ENCODE data around the gene LRRC46. TPM values are rescaled to one million over a fixed set of nuclear protein-coding genes. Genes with fewer than 3 reads are reported as not detected.

Gene LRRC46
- polyA plus RNA-seq, 3 donors = 0.12 to 0.65 (median 0.22) TPM

DNA sequence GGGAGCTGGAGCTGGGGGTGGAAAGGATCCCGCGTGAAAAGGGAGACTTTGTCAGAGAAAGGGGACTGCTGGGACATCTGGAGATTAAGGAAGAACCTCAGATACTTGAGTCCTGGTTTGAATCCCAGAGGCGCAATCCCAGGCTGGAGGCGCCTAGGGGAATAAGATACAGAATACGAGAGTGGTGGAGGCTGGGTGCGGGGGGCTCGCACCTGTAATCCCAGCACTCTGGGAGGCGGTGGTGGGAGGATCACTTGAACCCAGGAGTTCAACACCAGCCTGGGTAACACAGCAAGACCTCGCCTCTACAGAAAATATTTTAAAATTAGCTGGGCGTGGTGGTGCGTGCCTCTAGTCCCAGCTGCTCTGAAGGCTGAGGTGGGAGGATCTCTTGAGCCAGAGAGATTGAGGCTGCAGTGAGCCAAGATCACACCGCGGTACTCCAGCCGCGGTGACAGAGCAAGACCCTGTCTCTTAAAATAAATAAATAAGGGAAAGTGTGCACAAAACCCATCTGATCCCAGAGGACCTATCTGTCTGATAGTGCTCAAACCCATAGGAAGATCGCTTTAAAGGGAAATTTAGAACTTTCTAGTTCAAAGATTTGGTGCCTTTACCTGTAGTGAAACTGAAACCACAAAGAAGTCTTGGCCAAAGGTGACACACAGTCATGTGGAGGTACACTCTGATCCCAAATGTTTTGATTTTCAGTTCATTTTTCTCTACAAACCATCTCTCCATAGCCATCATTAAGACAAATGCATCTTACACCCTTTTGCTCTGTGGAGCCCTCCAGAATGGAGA, 10.2 kb downstream of the LRRC46 start:
- Mint-ChIP-seq H3K4me3 (peak overlapping the region; percentile 97 to 98), H3K36me3 (peaks cover 14 to 15% of the 10 kb centered on the region in 2 donors), H3K27me3 (ENCODE audit: low read depth in 3 of 3) (peaks cover 16 to 32% (median 16%) of the 10 kb centered on the region in 3 donors), H3K9me3 (peaks cover 0 to 2% (median 0%) of the 10 kb centered on the region in 7 donors), H3K4me1 (peaks cover 22% of the 10 kb centered on the region), H3K27ac (peak overlapping the region in 1 of 7 donors; percentile 86)
- Histone ChIP-seq H3K9me3 (replicated peaks in 1 of 2; ENCODE audit: control insufficient read depth in 1 of 2, insufficient read depth in 1 of 2, low read length in 2 of 2) (no peaks in the 10 kb centered on the region), H3K27me3 (ENCODE audit: control insufficient read depth in 2 of 2, insufficient read depth in 2 of 2, low read length in 2 of 2) (peaks cover 8 to 19% of the 10 kb centered on the region in 2 donors), H4K20me1 (ENCODE audit: insufficient read depth, low read length) (no peaks in the 10 kb centered on the region), H3K4me1 (ENCODE audit: control insufficient read depth in 1 of 2, insufficient read depth in 2 of 2, low read length in 2 of 2) (peaks cover 8 to 13% of the 10 kb centered on the region in 2 donors), H3K4me2 (replicated peaks; ENCODE audit: extremely low read depth, low read length, poor library complexity, severe bottlenecking) (peak overlapping the region; percentile 96), H3K79me2 (ENCODE audit: insufficient read depth, low read length) (no peaks in the 10 kb centered on the region), H2AFZ (ENCODE audit: insufficient read depth, low read depth, low read length, poor library complexity, severe bottlenecking) (peak overlapping the region; percentile 99), H3K36me3 (replicated peaks in 1 of 2; ENCODE audit: control insufficient read depth in 1 of 2, insufficient read depth in 2 of 2, low read length in 2 of 2) (peaks cover 3 to 19% of the 10 kb centered on the region in 2 donors), H3K27ac (ENCODE audit: low read depth in 1 of 2, low read length in 2 of 2) (no peak overlapping the region), H3K9ac (ENCODE audit: insufficient read depth, low read length, poor library complexity, severe bottlenecking) (peak overlapping the region; percentile 74), H3K4me3 (replicated peaks in 1 of 3; ENCODE audit: low read depth in 2 of 3, low read length in 3 of 3) (peak overlapping the region in 2 of 3 experiments; percentile 81 to 91)
- WGBS (ENCODE audit: insufficient coverage) = 64% methylated on average over 8 of the region's 16 CpGs
- intact Hi-C loops (cut with micrococcal nuclease) = loop anchor here in 1 of 2 donors (1.0 to 5.0 kb wide), 2 partner anchors 49 to 131 kb away; partner anchors contain the start of gene CDK5RAP3
- TF ChIP-seq, protein P1, sequence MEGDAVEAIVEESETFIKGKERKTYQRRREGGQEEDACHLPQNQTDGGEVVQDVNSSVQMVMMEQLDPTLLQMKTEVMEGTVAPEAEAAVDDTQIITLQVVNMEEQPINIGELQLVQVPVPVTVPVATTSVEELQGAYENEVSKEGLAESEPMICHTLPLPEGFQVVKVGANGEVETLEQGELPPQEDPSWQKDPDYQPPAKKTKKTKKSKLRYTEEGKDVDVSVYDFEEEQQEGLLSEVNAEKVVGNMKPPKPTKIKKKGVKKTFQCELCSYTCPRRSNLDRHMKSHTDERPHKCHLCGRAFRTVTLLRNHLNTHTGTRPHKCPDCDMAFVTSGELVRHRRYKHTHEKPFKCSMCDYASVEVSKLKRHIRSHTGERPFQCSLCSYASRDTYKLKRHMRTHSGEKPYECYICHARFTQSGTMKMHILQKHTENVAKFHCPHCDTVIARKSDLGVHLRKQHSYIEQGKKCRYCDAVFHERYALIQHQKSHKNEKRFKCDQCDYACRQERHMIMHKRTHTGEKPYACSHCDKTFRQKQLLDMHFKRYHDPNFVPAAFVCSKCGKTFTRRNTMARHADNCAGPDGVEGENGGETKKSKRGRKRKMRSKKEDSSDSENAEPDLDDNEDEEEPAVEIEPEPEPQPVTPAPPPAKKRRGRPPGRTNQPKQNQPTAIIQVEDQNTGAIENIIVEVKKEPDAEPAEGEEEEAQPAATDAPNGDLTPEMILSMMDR (IDR thresholded peaks at IDR 0.05) = peak; percentile 58
- no peak for DNase-seq

DNA sequence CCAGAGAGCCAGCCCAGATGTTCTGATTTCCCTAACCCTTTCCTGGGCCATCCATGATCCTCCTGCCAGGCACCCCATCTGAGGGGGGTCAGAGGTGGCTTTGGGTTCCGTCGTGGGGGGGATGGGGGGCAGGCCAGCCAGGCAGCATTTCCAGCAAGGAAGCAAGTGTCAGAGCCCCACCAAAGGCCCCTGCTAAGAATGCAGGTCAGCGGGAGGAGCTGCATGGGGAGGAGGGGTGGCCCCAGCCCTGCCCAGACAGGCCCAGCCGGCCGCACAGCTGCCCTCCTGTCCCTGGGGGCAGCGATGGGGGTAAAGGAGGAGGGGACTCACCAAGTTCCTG, 11.9 kb downstream of the LRRC46 start:
- peaks cover 0 to 3% (median 0%) of the 10 kb centered on the region in 7 donors for H3K9me3 Mint-ChIP-seq
- Histone ChIP-seq H3K27ac (ENCODE audit: low read depth in 1 of 2, low read length in 2 of 2) (no peak overlapping the region), H3K27me3 (ENCODE audit: control insufficient read depth in 2 of 2, insufficient read depth in 2 of 2, low read length in 2 of 2) (peaks cover 13 to 36% of the 10 kb centered on the region in 2 donors), H2AFZ (ENCODE audit: insufficient read depth, low read depth, low read length, poor library complexity, severe bottlenecking) (no peak overlapping the region), H3K4me1 (ENCODE audit: control insufficient read depth in 1 of 2, insufficient read depth in 2 of 2, low read length in 2 of 2) (peaks cover 8 to 13% of the 10 kb centered on the region in 2 donors), H3K9ac (ENCODE audit: insufficient read depth, low read length, poor library complexity, severe bottlenecking) (no peak overlapping the region), H3K36me3 (replicated peaks in 1 of 2; ENCODE audit: control insufficient read depth in 1 of 2, insufficient read depth in 2 of 2, low read length in 2 of 2) (peaks cover 3 to 7% of the 10 kb centered on the region in 2 donors), H3K4me3 (replicated peaks in 1 of 3; ENCODE audit: low read depth in 2 of 3, low read length in 3 of 3) (no peak overlapping the region), H3K79me2 (ENCODE audit: insufficient read depth, low read length) (no peaks in the 10 kb centered on the region), H3K4me2 (replicated peaks; ENCODE audit: extremely low read depth, low read length, poor library complexity, severe bottlenecking) (no peak overlapping the region), H3K9me3 (replicated peaks in 1 of 2; ENCODE audit: control insufficient read depth in 1 of 2, insufficient read depth in 1 of 2, low read length in 2 of 2) (no peaks in the 10 kb centered on the region), H4K20me1 (ENCODE audit: insufficient read depth, low read length) (no peaks in the 10 kb centered on the region)
- peaks cover 6 to 7% of the 10 kb centered on the region in 2 donors for H3K36me3 Mint-ChIP-seq
- TF ChIP-seq, protein P1 (IDR thresholded peaks at IDR 0.05) = peak; percentile 4
- 20% methylated on average over 1 of the region's 6 CpGs for WGBS (ENCODE audit: insufficient coverage)
- no peak overlapping the region for H3K27ac Mint-ChIP-seq
- H3K4me3 Mint-ChIP-seq = no peak overlapping the region
- intact Hi-C loops (cut with micrococcal nuclease) = loop anchor here in 1 of 2 donors (5.0 kb wide), 1 partner anchor 129 kb away; the partner anchor contains the start of gene CDK5RAP3
- DNase-seq = no peak
- H3K4me1 Mint-ChIP-seq = peaks cover 22% of the 10 kb centered on the region
- peaks cover 32 to 49% (median 32%) of the 10 kb centered on the region in 3 donors for H3K27me3 Mint-ChIP-seq (ENCODE audit: low read depth in 3 of 3)
